IPS-20b (cell line): ENCODE results near the gene AMY2B.
"Not testable (repeated sequence)": the region's sequence is repeated elsewhere in the genome, so short reads cannot be mapped to it uniquely, and the experiment has no call there.

ENCODE experiments used
- H3K27ac ChIP-seq: one replicate; pipeline ENCODE4 v1.5.1; 2013; ENCODE audit warnings: low read length
- H3K27me3 ChIP-seq: 2 replicates; pipeline ENCODE4 v1.6.1; 2013; ENCODE audit warnings: mild to moderate bottlenecking, low read length, inconsistent platforms; ENCODE audit not compliant: insufficient read depth
- H3K36me3 ChIP-seq: 2 replicates; pipeline ENCODE4 v1.6.1; 2013; ENCODE audit warnings: low read depth, mild to moderate bottlenecking, inconsistent platforms, low read length, moderate library complexity; ENCODE audit not compliant: insufficient read depth
- H3K4me1 ChIP-seq: 2 replicates; pipeline ENCODE4 v1.6.1; 2013; ENCODE audit warnings: mild to moderate bottlenecking, control low read depth, inconsistent platforms, low read length, moderate library complexity; ENCODE audit not compliant: insufficient read depth
- H3K4me3 ChIP-seq: 2 replicates; pipeline ENCODE4 v1.5.1; 2013; ENCODE audit warnings: mild to moderate bottlenecking, low read length, inconsistent platforms
- H3K9ac ChIP-seq: 2 replicates; pipeline ENCODE4 v1.6.1; 2013; ENCODE audit warnings: low read depth, mild to moderate bottlenecking, inconsistent platforms, low read length, moderate library complexity
- H3K9me3 ChIP-seq: 2 replicates; pipeline ENCODE4 v1.6.1; 2013; ENCODE audit warnings: mild to moderate bottlenecking, low read depth, low read length, inconsistent platforms; ENCODE audit not compliant: insufficient read depth

AMY2B gene

GRCh38 chr1:103561643-103562395 lies 9.6 kb upstream of the AMY2B start:
- no peaks in the 10 kb centered on the region for H3K4me1 ChIP-seq
- H3K4me3 ChIP-seq, result no peak overlapping the region
- H3K9ac ChIP-seq, result no peak overlapping the region
- H3K27me3 ChIP-seq, result no peaks in the 10 kb centered on the region
- no peak overlapping the region for H3K27ac ChIP-seq
- H3K9me3 ChIP-seq, result no peaks in the 10 kb centered on the region
- no peaks in the 10 kb centered on the region for H3K36me3 ChIP-seq

GRCh38 chr1:103563056-103563455 lies 8.3 kb upstream of the AMY2B start:
- Histone ChIP-seq H3K4me1 (no peaks in the 10 kb centered on the region), H3K9ac (no peak overlapping the region), H3K4me3 (no peak overlapping the region), H3K36me3 (no peaks in the 10 kb centered on the region), H3K27me3 (no peaks in the 10 kb centered on the region), H3K9me3 (no peaks in the 10 kb centered on the region), H3K27ac (no peak overlapping the region)

GRCh38 chr1:103569493-103569892 lies 1.9 kb upstream of the AMY2B start:
- H3K9ac ChIP-seq, result no peak overlapping the region
- H3K27me3 ChIP-seq, result no peaks in the 10 kb centered on the region
- H3K4me3 ChIP-seq, result no peak overlapping the region
- H3K9me3 ChIP-seq, result 0 out of 2 replicates have a peak, but pooled peaks cover 6% of the 10 kb centered on the region
- no peak overlapping the region for H3K27ac ChIP-seq
- no peaks in the 10 kb centered on the region for H3K36me3 ChIP-seq
- no peaks in the 10 kb centered on the region for H3K4me1 ChIP-seq

- H3K4me1 ChIP-seq, result no peaks in the 10 kb centered on the region
- H3K36me3 ChIP-seq, result no peaks in the 10 kb centered on the region
- no peak overlapping the region for H3K4me3 ChIP-seq
- no peak overlapping the region for H3K27ac ChIP-seq
- no peaks in the 10 kb centered on the region for H3K27me3 ChIP-seq
- H3K9me3 ChIP-seq, result no peaks in the 10 kb centered on the region
- H3K9ac ChIP-seq, result no peak overlapping the region
These were observed 4.7 kb downstream of the AMY2B start for GRCh38 chr1:103576065-103576464.

- not testable (repeated sequence) for H3K27ac ChIP-seq, H3K9me3 ChIP-seq, H3K36me3 ChIP-seq, H3K4me3 ChIP-seq, H3K4me1 ChIP-seq, H3K27me3 ChIP-seq, H3K9ac ChIP-seq
These were observed 5.4 kb downstream of the AMY2B start for GRCh38 chr1:103576784-103577183.

- Histone ChIP-seq H3K4me3 (no peak overlapping the region), H3K4me1 (no peaks in the 10 kb centered on the region), H3K27me3 (no peaks in the 10 kb centered on the region), H3K36me3 (no peaks in the 10 kb centered on the region), H3K9ac (no peak overlapping the region), H3K27ac (no peak overlapping the region), H3K9me3 (peaks cover 6% of the 10 kb centered on the region; the same call in 1 of the 2 replicates)
These were observed 11.1 kb downstream of the AMY2B start for GRCh38 chr1:103582464-103582863.

GRCh38 chr1:103583887-103584286 lies 12.5 kb downstream of the AMY2B start:
- Histone ChIP-seq H3K4me3 (no peak overlapping the region), H3K4me1 (no peaks in the 10 kb centered on the region), H3K27me3 (no peaks in the 10 kb centered on the region), H3K36me3 (no peaks in the 10 kb centered on the region), H3K27ac (no peak overlapping the region), H3K9me3 (peaks cover 20% of the 10 kb centered on the region; the same call in 1 of the 2 replicates), H3K9ac (no peak overlapping the region)

GRCh38 chr1:103584537-103584936 lies 13.1 kb downstream of the AMY2B start:
- Histone ChIP-seq H3K4me3 (no peak overlapping the region), H3K9ac (no peak overlapping the region), H3K9me3 (peaks cover 27% of the 10 kb centered on the region), H3K27ac (no peak overlapping the region), H3K36me3 (no peaks in the 10 kb centered on the region), H3K4me1 (no peaks in the 10 kb centered on the region), H3K27me3 (no peaks in the 10 kb centered on the region)

GRCh38 chr1:103602740-103603139 lies 31.4 kb downstream of the AMY2B start:
- not testable (repeated sequence) for H3K9ac ChIP-seq, H3K36me3 ChIP-seq, H3K27ac ChIP-seq, H3K4me1 ChIP-seq, H3K4me3 ChIP-seq, H3K9me3 ChIP-seq, H3K27me3 ChIP-seq

GRCh38 chr1:103616362-103616761 lies 45.0 kb downstream of the AMY2B start:
- Histone ChIP-seq H3K27ac (no peak overlapping the region), H3K36me3 (no peaks in the 10 kb centered on the region), H3K4me3 (no peak overlapping the region), H3K4me1 (no peaks in the 10 kb centered on the region), H3K27me3 (no peaks in the 10 kb centered on the region), H3K9me3 (no peaks in the 10 kb centered on the region), H3K9ac (no peak overlapping the region)

GRCh38 chr1:103616994-103617477 lies 45.6 kb downstream of the AMY2B start, which contains the start of gene AMY2A:
TSS of gene AMY2A (plus strand) at chr1:103617427. CDS start at chr1:103617441, 14 bp downstream.
- H3K4me3 ChIP-seq, H3K36me3 ChIP-seq, H3K9ac ChIP-seq, H3K4me1 ChIP-seq, H3K27me3 ChIP-seq, H3K27ac ChIP-seq, H3K9me3 ChIP-seq: not testable (repeated sequence)

GRCh38 chr1:103627436-103627835 lies 56.0 kb downstream of the AMY2B start:
- H3K9me3 ChIP-seq, H3K27ac ChIP-seq, H3K27me3 ChIP-seq, H3K4me3 ChIP-seq, H3K4me1 ChIP-seq, H3K9ac ChIP-seq, H3K36me3 ChIP-seq: not testable (repeated sequence)
